ENCODE measurements around the gene XYLT1.

DNA sequence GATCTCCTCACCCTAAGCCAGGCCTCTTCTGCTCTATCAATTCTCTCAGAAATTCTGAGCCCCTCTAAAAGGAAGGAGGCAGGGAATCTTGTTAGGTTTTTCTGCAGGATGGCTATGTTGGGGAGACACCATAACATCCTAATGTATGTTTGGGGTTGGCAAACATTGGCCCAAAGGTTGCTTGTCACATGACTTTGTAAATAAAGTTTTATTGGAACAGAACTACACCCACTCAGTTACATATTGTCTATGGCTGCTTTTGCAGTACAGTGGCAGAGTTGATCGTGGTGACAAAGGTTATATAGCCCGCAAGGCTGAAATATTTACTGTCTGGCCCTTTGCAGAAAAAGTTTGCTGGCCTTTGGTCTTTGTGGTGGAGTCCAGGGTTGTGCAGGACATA, 409.4 kb downstream of the XYLT1 start:
- TF ChIP-seq, protein P1, sequence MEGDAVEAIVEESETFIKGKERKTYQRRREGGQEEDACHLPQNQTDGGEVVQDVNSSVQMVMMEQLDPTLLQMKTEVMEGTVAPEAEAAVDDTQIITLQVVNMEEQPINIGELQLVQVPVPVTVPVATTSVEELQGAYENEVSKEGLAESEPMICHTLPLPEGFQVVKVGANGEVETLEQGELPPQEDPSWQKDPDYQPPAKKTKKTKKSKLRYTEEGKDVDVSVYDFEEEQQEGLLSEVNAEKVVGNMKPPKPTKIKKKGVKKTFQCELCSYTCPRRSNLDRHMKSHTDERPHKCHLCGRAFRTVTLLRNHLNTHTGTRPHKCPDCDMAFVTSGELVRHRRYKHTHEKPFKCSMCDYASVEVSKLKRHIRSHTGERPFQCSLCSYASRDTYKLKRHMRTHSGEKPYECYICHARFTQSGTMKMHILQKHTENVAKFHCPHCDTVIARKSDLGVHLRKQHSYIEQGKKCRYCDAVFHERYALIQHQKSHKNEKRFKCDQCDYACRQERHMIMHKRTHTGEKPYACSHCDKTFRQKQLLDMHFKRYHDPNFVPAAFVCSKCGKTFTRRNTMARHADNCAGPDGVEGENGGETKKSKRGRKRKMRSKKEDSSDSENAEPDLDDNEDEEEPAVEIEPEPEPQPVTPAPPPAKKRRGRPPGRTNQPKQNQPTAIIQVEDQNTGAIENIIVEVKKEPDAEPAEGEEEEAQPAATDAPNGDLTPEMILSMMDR (IDR thresholded peaks at IDR 0.05) = no peak
- TF ChIP-seq POLR2A (IDR thresholded peaks at IDR 0.05) = no peak
